Epithelial cell of proximal tubule (primary cell): ENCODE results near the gene CCL1. TPM values are rescaled to one million over a fixed set of nuclear protein-coding genes. Genes with fewer than 3 reads are reported as not detected.

ENCODE experiments used
- DNase-seq: peaks from one replicate; pipeline ENCODE4 v3.0.0-alpha.2; 2011; ENCODE audit warnings: low read depth
- H3K4me3 ChIP-seq: 2 replicates; pipeline ENCODE4 v1.5.1; 2011; ENCODE audit warnings: low read depth, mild to moderate bottlenecking, low read length
- total RNA-seq: library from RNA; depleted of rRNA; stranded (reverse); fragments of >200 nt; gene quantifications from 2 replicates; pipeline ENCODE4 v1.2.3, GENCODE V29; 2015
- TF ChIP-seq, protein P1 (sequence below): conservative IDR thresholded peaks from 2 replicates; pipeline ENCODE4 v1.5.1; 2012; ENCODE audit warnings: low read depth, mild to moderate bottlenecking, low read length

Gene CCL1
- total RNA-seq, 1 donor from 2014 or later: not detected

DNA sequence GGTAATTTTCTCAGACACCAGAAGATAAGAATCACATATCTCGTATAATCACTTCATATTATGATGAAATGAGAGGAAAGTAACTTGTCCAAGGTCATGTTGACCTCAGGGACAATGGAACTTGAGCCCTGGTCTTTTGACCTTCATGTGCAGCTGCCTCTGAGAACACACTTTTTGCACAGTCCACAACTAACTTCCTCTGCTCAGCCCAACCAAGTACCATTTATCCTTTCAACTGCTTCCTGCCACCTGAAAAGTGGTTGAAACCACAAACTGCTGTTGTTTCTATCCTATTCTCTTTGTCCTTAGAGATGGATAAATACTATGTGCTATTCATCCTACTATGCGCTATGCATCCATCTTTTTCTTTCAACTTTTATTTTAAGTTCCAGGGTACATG lies 2.3 kb upstream of the CCL1 start:
- no peak for DNase-seq
- TF ChIP-seq, protein P1, sequence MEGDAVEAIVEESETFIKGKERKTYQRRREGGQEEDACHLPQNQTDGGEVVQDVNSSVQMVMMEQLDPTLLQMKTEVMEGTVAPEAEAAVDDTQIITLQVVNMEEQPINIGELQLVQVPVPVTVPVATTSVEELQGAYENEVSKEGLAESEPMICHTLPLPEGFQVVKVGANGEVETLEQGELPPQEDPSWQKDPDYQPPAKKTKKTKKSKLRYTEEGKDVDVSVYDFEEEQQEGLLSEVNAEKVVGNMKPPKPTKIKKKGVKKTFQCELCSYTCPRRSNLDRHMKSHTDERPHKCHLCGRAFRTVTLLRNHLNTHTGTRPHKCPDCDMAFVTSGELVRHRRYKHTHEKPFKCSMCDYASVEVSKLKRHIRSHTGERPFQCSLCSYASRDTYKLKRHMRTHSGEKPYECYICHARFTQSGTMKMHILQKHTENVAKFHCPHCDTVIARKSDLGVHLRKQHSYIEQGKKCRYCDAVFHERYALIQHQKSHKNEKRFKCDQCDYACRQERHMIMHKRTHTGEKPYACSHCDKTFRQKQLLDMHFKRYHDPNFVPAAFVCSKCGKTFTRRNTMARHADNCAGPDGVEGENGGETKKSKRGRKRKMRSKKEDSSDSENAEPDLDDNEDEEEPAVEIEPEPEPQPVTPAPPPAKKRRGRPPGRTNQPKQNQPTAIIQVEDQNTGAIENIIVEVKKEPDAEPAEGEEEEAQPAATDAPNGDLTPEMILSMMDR: no peak
- H3K4me3 ChIP-seq: no peak overlapping the region

DNA sequence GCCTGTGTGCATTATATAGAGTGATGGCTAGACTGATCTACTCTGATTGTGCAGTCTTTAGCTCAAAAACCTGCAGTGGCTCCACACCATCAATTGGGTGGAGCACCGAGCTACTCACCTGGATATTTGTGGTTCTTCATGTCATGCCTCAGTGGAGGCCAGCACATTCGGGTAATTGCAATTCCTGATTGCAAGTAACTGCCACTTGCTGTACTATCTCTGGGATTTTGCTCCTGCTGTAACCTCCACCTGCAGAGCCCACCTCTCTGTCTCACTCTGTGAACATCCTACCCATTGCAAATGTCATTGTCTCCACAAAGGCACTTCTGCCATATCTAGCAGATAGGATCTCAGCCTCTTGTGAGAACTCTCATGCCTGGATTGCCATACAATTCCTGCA lies 1.7 kb upstream of the CCL1 start:
- H3K4me3 ChIP-seq: no peak overlapping the region
- DNase-seq: no peak
- TF ChIP-seq, protein P1: no peak

DNA sequence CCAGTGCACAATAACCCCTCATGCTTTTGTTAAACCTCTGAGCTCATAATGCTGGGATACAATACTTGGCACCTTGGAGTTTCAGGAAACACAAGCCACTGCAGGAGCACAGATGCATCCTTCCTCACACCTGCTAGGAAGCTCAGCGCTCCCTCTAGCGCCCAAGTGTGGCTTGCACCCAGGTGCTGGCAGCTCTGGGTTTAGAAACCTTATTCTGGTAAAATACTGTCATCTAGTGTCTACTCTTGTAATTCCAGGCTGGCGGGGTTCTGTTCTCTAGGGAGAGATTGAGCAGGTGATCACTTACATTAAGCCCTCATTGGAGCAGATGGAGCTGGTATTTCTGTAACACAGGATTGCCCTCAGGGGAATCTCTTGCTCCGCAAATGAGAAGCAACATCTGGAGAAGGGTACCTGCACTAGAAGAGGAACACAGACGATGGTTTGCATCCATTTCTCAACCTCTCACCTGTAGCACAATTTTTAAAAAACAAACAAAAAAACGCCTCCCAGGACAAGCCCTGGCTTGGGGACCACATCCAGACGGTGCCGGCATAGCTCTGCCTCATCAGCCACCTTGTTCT lies 1.5 kb downstream of the CCL1 start:
- DNase-seq: peak; percentile 47
- TF ChIP-seq, protein P1: peak; percentile 100
- no peak overlapping the region for H3K4me3 ChIP-seq

DNA sequence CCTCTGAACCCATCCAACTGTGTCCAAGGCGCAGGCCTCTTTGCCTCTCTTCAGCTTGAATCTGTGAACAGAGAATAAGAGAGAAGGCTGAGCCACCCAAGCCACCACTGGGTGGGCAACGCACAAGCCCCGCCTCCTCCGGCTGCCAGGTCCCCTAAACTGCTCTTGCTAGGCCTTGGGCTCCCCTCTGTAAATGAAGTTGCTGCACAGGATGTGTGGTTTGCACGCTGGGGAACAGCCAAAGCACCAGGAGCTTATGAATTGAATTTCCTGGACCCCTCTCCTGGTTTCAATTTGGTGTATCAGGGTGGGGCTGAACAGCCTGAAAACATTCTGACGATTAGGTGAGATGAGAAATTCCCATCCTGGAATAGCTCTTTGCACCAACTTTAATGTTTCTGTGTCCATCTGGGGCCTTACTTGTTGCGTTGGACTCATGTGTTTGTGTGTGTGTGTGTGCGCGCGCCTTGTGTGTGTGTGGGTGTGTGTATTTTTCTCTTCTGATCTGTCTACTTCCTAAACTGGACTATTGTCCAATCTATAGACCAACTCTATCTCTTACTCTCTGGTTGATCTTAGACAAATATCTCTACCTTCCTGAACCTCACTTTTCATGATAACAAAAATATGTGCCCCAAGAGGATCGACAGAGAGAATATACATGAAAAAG lies 2.3 kb downstream of the CCL1 start:
- H3K4me3 ChIP-seq: no peak overlapping the region
- no peak for DNase-seq
- TF ChIP-seq, protein P1: no peak

DNA sequence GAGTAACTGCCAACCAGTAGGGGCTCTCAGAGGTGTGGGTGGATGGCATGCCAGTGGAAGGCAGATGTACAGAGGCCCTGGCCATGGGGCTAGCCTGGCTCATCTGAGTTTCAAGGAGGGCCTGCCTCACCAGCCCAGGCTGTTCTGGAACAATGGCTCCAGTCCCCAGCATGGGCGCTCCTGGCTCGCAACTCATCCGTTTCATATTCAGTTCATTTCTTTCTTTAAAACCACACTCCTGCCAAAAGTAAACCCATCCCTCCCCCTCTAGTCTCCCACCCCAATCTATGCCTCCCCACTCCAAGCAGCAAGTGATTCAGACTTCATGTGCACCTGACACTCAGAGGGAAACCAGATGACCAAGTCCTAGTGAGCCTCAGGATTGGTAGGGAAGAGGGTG lies 4.4 kb downstream of the CCL1 start:
- no peak for DNase-seq
- TF ChIP-seq, protein P1: no peak
- H3K4me3 ChIP-seq: no peak overlapping the region

DNA sequence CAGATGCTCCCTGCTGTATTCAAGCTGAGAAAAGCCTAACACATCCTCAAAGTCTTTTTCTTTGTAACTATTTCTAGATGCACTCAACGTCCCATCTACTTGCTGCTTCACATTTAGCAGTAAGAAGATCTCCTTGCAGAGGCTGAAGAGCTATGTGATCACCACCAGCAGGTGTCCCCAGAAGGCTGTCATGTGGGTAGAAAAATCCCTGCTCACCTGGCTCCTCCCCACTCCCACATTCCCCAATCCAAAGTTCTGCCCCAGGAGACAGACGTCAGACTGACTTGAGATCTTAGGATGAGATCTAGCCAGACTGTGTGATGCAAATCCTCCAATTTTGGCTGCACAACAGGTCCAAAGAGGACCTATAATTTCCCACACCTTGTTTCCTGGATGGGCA lies 5.6 kb downstream of the CCL1 start:
- TF ChIP-seq, protein P1: no peak
- DNase-seq: no peak

DNA sequence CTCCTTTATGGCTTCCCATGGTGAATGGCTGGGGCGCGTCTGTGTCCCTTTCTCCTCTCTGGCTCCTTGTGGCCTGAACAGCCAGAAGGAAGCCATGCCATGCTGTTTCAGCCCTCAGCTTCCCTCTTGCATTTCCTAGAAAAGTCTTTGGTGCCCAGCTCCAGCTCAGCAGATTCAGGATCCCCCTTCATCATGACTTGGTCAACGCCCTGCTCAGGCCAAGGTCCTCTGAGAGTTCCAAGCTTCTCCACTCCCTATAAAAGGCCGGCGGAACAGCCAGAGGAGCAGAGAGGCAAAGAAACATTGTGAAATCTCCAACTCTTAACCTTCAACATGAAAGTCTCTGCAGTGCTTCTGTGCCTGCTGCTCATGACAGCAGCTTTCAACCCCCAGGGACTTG lies 6.8 kb downstream of the CCL1 start, which contains the start of gene CCL13:
Gene CCL13, plus strand, starts transcription at position 287 of the 400 bp plus-strand sequence. Its CDS starts 47 bp downstream, at position 334.
- no peak within 1 kb of the TSS for H3K4me3 ChIP-seq
- TF ChIP-seq, protein P1: no peak
- no peak for DNase-seq

More for the DNA sequence above, 5.6 kb downstream of the CCL1 start:
- H3K4me3 ChIP-seq: no peak overlapping the region
